H1 (cell line): ENCODE measurements around the gene NEU3.

Experiments
- BRCA1 ChIP-seq: IDR thresholded peaks from 2 replicates; pipeline ENCODE4 v1.6.1; 2012; ENCODE audit warnings: low read depth, low read length, improper control_type of control experiment
- EZH2 ChIP-seq: fragments of 200-600 bp; sonication (generic); IDR thresholded peaks from 2 replicates; pipeline ENCODE4 v1.7.1; 2012; ENCODE audit warnings: low read depth, mild to moderate bottlenecking, moderate library complexity, low read length, inconsistent platforms; ENCODE audit not compliant: severe bottlenecking
- GTF2F1 ChIP-seq: IDR thresholded peaks from 2 replicates; pipeline ENCODE4 v1.6.1; 2012; ENCODE audit warnings: low read depth, low read length, improper control_type of control experiment, borderline replicate concordance
- JUN ChIP-seq: IDR thresholded peaks from 2 replicates; pipeline ENCODE4 v1.6.1; 2011; ENCODE audit warnings: low read depth, mild to moderate bottlenecking, improper control_type of control experiment, low read length
- KDM5A ChIP-seq: fragments of 200-600 bp; IDR thresholded peaks from 2 replicates; pipeline ENCODE4 v1.7.1; 2012; ENCODE audit warnings: mild to moderate bottlenecking, low read length, inconsistent platforms, mixed read lengths
- MAX ChIP-seq: IDR thresholded peaks from 2 replicates; pipeline ENCODE4 v1.6.1; 2012; ENCODE audit warnings: inconsistent platforms
- POLR2AphosphoS5 ChIP-seq: IDR thresholded peaks from 2 replicates; pipeline ENCODE4 v1.6.1; 2011; ENCODE audit warnings: low read depth, low read length
- SIN3A ChIP-seq, 2 experiments: IDR thresholded peaks in 1 of 2; conservative IDR thresholded peaks in 1 of 2; 2 replicates each; pipeline ENCODE4 v1.6.1; 2011 to 2012; ENCODE audit warnings: low read length in 2 of 2, improper control_type of control experiment in 1 of 2, low read depth in 1 of 2, mild to moderate bottlenecking in 1 of 2
- TEAD4 ChIP-seq: IDR thresholded peaks from 2 replicates; pipeline ENCODE4 v1.6.1; 2012; ENCODE audit warnings: low read depth, low read length, inconsistent platforms, mixed read lengths
- YY1 ChIP-seq: IDR thresholded peaks from 2 replicates; pipeline ENCODE4 v1.6.1; 2011; ENCODE audit warnings: low read depth, mild to moderate bottlenecking, low read length
- TF ChIP-seq, protein P1 (sequence below), 3 experiments: IDR thresholded peaks; 1 replicate in 2 of 3; 2 replicates in 1 of 3; pipeline versions ENCODE4 v1.5.1 to v1.6.1; 2011; ENCODE audit warnings: low read length in 3 of 3, mild to moderate bottlenecking in 3 of 3, inconsistent platforms in 2 of 3, low read depth in 1 of 3, moderate library complexity in 1 of 3; ENCODE audit not compliant: insufficient read depth in 1 of 3; ENCODE audit errors: control extremely low read depth in 1 of 3

GRCh38 chr11:75033916-75034315 is 45.2 kb downstream of the NEU3 start:
- TF ChIP-seq, protein P1, sequence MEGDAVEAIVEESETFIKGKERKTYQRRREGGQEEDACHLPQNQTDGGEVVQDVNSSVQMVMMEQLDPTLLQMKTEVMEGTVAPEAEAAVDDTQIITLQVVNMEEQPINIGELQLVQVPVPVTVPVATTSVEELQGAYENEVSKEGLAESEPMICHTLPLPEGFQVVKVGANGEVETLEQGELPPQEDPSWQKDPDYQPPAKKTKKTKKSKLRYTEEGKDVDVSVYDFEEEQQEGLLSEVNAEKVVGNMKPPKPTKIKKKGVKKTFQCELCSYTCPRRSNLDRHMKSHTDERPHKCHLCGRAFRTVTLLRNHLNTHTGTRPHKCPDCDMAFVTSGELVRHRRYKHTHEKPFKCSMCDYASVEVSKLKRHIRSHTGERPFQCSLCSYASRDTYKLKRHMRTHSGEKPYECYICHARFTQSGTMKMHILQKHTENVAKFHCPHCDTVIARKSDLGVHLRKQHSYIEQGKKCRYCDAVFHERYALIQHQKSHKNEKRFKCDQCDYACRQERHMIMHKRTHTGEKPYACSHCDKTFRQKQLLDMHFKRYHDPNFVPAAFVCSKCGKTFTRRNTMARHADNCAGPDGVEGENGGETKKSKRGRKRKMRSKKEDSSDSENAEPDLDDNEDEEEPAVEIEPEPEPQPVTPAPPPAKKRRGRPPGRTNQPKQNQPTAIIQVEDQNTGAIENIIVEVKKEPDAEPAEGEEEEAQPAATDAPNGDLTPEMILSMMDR (IDR thresholded peaks at IDR 0.05; ENCODE audit: control extremely low read depth in 1 of 3, insufficient read depth in 1 of 3, low read depth in 1 of 3, low read length in 3 of 3): no peak
- TF ChIP-seq GTF2F1 (no peak), TEAD4 (no peak), POLR2AphosphoS5 (no peak), JUN (no peak), YY1 (no peak), MAX (no peak), EZH2 (no peak), KDM5A (no peak), BRCA1 (no peak), SIN3A (conservative IDR thresholded peaks at IDR 0.05 in 1 of 2, IDR thresholded peaks at IDR 0.05 in 1 of 2; ENCODE audit: low read depth in 1 of 2, low read length in 2 of 2) (no peak)
